HEK293T (cell line): ENCODE results near the gene NOG.

Source experiments
- BHLHE40 ChIP-seq: fragments of 450-650 bp; IDR thresholded peaks from 2 replicates; pipeline ENCODE4 v1.6.1; 2016; ENCODE audit warnings: mild to moderate bottlenecking, moderate library complexity, borderline replicate concordance
- FOXK2 ChIP-seq: fragments of 450-650 bp; IDR thresholded peaks from 2 replicates; pipeline ENCODE4 v1.6.1; 2016; ENCODE audit warnings: mild to moderate bottlenecking
- FOXM1 ChIP-seq: fragments of 450-650 bp; IDR thresholded peaks from 2 replicates; pipeline ENCODE4 v1.6.1; 2017; ENCODE audit warnings: mild to moderate bottlenecking, borderline replicate concordance
- PKNOX1 ChIP-seq: fragments of 450-650 bp; IDR thresholded peaks from 2 replicates; pipeline ENCODE4 v1.6.1; 2016

GRCh38 chr17:56597495-56597990 lies 4.0 kb downstream of the NOG start:
- TF ChIP-seq BHLHE40: no peak
- no peak for TF ChIP-seq FOXM1
- no peak for TF ChIP-seq FOXK2
- TF ChIP-seq PKNOX1: no peak
